HS-5 (cell line): ENCODE results near the gene FGFRL1.
"Not testable (repeated sequence)": the region's sequence is repeated elsewhere in the genome, so short reads cannot be mapped to it uniquely, and the experiment has no call there.

Source experiments
- DNase-seq: peaks from one replicate; pipeline ENCODE4 v3.0.0-alpha.2; 2012; ENCODE audit warnings: low read depth

FGFRL1 gene

GRCh38 chr4:973431-974397 is 37.7 kb upstream of the FGFRL1 start, which contains the start of gene DGKQ:
Gene DGKQ (minus strand): TSS chr4:973569. CDS start chr4:973482, 87 bp downstream.
- peak; percentile 19 for DNase-seq

- no peak for DNase-seq
Measured at GRCh38 chr4:974668-975067, 36.8 kb upstream of the FGFRL1 start.

DNA sequence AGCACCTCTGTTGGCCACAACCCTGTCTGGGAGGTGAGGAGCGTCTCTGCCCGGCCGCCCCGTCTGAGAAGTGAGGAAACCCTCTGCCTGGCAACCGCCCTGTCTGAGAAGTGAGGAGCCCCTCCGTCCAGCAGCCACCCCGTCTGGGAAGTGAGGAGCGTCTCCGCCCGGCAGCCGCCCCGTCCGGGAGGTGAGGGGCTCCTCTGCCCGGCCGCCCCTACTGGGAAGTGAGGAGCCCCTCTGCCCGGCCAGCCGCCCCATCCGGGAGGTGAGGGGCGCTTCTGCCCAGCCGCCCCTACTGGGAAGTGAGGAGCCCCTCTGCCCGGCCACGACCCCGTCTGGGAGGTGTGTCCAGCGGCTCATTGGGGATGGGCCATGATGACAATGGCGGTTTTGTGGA is 35.4 kb upstream of the FGFRL1 start:
- not testable (repeated sequence) for DNase-seq

DNA sequence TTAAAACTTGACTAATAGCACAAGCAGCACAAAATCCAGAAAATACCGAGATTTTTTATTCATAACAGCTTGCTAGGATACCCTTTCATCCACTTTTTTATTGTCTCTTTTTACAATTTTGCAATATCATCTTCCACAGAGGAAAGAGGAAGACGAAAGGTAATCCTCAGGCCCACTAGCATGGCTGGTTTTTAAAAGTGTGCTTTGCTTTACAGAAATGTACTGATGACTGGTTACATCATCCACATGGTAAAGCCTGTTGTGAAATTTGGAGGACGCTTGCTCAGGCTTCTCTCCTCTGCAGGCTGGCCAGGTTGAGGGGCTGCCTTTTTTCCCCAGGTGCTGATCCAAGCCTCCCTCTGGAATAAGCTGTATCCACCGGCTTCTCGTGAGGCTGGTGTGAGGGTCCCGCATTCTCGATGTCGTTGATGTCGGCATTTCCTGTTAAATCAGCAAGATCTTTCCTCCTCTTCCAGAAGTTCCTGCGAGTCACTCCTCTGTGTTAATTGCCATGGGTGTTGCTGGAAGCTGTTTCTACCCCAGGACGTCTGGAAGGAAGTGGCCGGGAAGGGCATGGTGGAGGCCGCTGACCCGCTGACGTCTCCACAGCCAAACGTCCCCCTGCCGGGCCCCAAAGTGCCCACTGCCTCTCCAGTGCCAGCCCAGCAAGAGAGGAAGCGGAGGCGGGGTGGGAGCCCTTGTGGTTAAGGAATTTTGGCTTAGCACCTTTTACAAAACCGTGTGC is 32.3 kb upstream of the FGFRL1 start:
- peak; percentile 34 for DNase-seq

DNA sequence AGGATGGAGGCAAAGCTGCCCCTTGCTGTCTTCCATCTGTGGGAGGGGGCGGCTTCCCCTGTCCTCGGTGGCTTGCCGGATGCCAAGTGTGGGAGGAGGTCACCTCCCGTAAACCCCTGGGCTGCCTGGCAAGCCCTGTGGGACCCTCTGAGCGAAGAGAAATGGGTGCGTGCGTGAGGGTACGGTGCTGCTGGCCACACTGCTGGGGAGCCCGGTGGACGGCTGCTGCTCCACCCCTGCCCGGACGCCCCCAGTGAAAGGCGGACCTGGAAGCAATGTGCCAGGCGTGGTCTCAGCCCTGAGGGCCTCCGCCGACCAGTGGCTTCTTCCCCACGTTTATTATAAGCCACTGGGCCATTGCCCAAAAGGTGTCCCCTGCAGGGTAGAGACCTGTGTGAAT is 29.1 kb upstream of the FGFRL1 start:
- DNase-seq, result no peak

DNA sequence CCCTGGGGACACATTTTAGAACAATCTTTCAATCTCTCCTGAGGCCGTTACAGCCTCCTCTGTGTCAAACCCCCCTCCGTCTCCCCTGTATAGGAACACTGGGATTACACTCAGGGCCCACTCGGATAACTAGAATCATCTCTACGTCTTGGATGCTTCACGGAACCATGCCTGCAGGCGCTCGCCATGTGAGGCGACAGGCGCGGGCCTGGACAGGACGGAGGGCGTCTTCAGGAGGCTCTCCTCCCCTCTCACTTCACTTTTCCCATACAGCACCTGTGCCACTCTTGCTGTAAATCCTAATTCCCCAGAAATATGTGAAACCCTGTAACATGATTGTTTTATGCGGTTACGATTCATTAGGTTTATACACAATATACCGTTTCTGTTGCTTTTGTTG is 28.6 kb upstream of the FGFRL1 start:
- DNase-seq, result no peak

DNA sequence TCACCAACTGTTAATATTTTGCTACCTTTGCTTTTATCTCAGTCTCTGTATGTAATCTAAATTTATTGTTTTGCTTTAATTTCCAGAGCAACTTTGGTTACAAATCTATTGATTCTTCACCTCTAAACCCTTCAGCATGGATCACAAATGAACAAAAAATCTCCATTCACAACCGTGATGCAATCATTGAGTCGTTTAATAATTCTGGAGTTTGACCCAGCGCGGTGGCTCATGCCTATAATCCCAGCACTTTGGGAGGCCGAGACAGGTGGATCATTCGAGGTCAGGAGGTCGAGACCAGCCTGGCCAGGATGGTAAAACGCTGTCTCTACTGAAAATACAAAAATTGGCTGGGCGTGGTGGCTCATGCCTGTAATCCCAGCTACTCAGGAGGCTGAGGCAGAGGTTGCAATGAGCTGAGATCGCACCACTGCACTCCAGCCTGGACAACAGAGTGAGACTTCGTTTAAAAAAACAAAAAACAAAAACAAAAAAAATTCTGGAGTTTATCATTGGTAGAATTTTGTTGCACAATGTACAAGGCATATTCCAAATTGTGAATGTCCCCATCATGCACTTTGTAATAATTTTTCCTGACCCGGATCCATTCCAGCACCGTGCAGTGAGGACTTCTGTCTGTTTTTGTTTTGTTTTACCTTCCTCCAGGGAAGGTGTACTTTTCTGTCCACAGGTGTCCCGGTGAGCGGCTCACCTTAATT is 26.9 kb upstream of the FGFRL1 start:
- DNase-seq, result no peak

- DNase-seq, result no peak
Measured at GRCh38 chr4:985123-985830, 26.1 kb upstream of the FGFRL1 start.

- no peak for DNase-seq
Measured at GRCh38 chr4:986428-986878, 25.0 kb upstream of the FGFRL1 start.

DNA sequence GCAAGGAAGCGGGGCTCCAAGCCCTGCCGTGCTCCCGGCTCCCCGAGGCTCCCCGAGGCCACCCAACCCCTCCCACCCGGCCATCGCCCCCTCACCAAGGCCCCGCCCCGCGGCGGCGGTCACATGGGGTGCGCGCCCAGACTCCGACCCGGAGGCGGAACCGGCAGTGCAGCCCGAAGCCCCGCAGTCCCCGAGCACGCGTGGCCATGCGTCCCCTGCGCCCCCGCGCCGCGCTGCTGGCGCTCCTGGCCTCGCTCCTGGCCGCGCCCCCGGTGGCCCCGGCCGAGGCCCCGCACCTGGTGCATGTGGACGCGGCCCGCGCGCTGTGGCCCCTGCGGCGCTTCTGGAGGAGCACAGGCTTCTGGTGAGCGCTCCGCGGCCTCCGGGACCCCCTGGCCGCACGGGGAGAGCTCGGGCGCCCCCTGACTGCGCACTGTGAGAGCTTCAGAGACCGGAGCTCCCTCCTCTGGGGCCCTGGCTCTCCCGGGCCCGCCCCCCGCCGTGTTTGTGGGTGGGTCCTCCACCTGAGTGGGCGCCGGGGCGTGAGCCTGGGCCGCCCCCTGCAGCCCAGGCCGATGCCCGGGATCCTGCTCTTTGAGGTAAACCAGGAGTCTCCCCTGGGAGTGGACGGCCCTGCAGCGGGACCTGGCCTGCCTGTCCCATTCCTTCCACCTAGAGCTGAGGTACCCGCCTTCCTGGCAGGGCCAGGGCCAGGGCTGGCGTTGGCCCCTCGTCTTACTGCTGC is 24.4 kb upstream of the FGFRL1 start, which contains the start of gene IDUA:
Gene IDUA, plus strand, starts transcription at position 166 of the 745 bp plus-strand sequence. Its CDS starts 41 bp downstream, at position 207.
- DNase-seq, result peak; percentile 73

DNA sequence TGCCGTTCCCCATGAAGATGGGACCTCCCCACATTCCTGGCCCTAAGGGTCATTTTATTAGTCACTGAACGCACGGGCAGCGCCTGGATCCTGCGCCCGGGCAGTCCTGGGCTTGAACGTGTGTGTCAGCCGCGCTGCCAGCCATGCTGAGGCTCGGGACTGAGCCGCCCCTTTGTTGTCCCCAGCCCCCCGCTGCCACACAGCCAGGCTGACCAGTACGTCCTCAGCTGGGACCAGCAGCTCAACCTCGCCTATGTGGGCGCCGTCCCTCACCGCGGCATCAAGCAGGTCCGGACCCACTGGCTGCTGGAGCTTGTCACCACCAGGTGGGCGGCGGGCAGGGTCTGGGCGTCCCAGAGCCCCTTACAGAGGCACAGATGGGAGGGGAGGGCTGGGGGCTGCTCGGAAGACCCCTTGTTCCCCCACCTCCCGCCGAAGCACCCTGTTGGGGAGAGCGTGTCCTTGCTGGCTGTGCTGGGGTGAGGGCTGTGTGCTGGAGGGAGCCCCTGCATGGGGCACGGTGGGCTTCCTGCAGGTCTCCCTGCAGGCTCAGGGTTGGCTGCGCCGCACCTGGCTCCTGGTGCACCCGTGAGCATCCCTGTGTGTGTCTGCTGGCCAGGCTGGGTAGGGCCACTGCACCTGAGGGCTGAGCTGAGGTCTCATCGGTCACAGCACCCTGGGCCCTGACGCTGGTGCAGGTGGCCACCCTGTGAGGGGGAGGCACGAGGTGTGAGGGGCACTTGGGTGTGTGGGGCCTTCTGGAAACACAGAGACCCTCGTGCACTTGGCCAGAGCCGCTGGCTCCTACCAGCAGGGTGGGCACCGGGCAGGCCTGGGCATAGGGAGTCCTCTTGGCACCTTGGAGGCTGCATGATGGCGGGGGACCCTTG is 23.6 kb upstream of the FGFRL1 start:
- no peak for DNase-seq

DNA sequence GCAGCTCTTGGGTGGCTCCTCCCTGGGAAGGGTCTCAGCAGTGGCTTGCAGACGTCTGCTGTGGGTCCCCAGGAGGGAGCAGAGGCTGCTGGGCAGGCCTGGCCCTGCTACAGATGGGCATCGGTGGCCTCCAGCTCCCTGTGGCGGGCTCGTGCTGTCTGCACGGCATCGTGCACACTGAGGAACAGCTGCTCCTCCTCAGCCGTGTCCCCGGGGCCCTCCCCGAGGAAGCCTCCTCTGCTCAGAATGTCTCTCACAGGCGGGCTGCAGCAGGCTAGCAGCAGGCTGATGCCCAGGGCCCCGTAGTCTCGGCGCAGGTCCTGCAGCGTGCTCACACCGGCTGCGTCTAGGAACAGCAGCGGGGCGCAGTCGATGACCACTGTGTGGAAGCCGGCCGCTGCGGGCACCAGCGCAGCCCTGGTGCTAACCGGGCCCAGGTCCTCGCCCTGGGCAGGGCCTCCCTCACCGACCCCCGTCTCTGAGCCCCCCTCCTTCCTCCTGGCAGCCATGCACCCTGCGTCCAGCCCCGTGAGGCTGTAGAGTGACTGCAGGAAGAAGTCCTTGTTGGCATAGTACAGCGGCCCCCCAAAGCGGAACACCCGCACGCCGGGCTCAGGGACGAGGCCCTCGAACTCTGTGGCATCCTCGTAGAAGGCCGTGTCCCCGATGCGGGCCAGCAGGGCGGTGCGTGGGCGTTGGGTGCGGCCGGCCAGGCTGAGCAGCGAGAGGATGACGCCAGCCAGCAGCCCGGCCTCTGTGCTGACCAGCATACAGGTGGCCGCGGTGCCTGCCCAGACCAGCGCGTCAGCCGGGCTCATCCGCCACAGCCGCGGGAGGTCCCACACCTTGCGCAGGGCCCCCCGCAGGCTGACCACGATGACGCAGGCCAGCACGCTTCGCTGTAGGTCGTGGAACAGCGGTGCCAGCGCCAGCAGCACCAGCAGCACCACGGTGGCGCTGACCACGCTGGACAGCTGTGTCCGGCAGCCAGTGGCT is 22.4 kb upstream of the FGFRL1 start:
- DNase-seq, result no peak

GRCh38 chr4:989722-990471 is 21.5 kb upstream of the FGFRL1 start:
- no peak for DNase-seq

- DNase-seq, result no peak
Measured at GRCh38 chr4:990746-991367, 20.6 kb upstream of the FGFRL1 start.

DNA sequence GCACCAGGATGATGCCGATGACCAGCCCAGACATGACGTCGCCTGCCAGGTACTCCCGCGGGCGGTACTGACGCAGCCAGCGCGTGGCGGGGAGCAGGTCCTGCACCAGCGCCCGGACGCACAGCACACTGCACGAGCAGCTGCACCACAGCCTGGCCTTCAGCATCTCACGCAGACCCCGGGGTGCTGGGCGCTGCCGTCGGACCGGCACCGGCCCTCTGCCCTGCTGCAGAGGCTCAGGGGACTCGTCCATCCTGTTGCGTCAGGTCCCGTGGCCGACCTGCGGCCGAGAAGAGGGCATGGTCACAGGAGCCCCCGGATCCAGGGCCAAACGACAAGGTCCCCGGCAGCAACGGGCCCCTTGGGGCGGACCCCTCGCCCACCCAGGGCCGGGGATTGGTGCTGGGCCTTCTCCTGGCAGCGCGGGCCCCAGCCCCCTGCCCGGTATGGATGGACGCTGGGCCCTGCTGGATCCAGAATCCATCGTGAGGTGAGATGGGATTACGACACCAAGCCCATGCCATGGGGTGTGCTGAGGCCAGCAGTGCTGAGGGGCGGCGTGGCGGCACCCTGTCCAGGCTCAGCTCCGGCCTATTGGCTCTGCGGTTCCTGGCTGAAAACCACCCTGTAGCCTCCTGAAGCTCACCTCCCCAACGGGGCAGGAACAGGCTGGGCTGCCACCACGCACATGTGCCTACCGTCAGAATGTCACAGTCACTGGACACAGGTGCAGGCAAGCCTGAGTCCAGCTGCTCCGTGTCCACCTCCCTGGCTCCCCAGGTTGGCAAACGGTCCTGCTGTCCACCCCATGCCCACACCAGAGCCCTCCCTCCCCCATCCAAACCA is 19.8 kb upstream of the FGFRL1 start:
- DNase-seq, result no peak
